Psoas muscle (tissue), 8 donors: ENCODE data around the gene NPHS2. TPM values are rescaled to one million over a fixed set of nuclear protein-coding genes. Genes with fewer than 3 reads are reported as not detected.
A peak's percentile ranks its signal among the peaks of the same experiment; 100 is the strongest.

Experiments used
- ATAC-seq, 4 donors: fragments of 200-7000 bp; cut with Tn5 transposase; one replicate each; pipeline ENCODE4 v1.9.1; 2020; ENCODE audit warnings: moderate library complexity in 3 of 4, mild to moderate bottlenecking in 2 of 4
- DNase-seq, 2 donors: peaks; one replicate each; pipeline ENCODE4 v3.0.0-alpha.2; 2020
- H3K27ac ChIP-seq: fragments of 200-600 bp; one replicate; pipeline ENCODE4 v1.8.0; 2022
- H3K27me3 ChIP-seq, 3 donors: fragments of 200-600 bp in 1 of 3; one replicate each; pipeline versions ENCODE4 v1.6.1 to v1.8.0; 2013 to 2022; ENCODE audit warnings: low read length in 2 of 3, mild to moderate bottlenecking in 2 of 3, moderate library complexity in 1 of 3; ENCODE audit not compliant: insufficient read depth in 3 of 3
- H3K36me3 ChIP-seq, 2 donors: fragments of 200-600 bp in 1 of 2; one replicate each; pipeline versions ENCODE4 v1.6.1 to v1.8.0; 2013 to 2022; ENCODE audit warnings: low read depth in 1 of 2, mild to moderate bottlenecking in 1 of 2, moderate library complexity in 1 of 2; ENCODE audit not compliant: insufficient read depth in 1 of 2
- H3K4me1 ChIP-seq: fragments of 200-600 bp; one replicate; pipeline ENCODE4 v1.8.0; 2022
- H3K4me3 ChIP-seq: fragments of 200-600 bp; one replicate; pipeline ENCODE4 v1.8.0; 2022; ENCODE audit warnings: mild to moderate bottlenecking
- H3K9me3 ChIP-seq: fragments of 200-600 bp; one replicate; pipeline ENCODE4 v1.8.0; 2022
- CTCF ChIP-seq: fragments of 200-600 bp; IDR thresholded peaks from one replicate; pipeline ENCODE4 v1.8.0; 2022; ENCODE audit warnings: antibody characterized with exemption
- WGBS, 3 donors: extraction: QIAGEN DNeasy Blood & Tissue Kit; methylation state at CpG; one replicate each; pipeline versions ENCODE4 v1.1.6 to v1.1.7; 2013; 5-methylcytosine and 5-hydroxymethylcytosine counted together
- intact Hi-C, 2 donors: fragments of 100-400 bp; cut with DNase I; formaldehyde crosslinking; loops; one replicate each; pipeline versions ENCODE4 v1.11.0 to v1.14.2; 2022
- polyA plus RNA-seq, 3 donors: library from polyadenylated mRNA; stranded (reverse); fragments of 200-250 nt; gene quantifications; one replicate each; pipeline ENCODE4 v1.2.3, GENCODE V29; 2013
- total RNA-seq, 4 donors: library from RNA; stranded (reverse); fragmentation: NEBNext Ultra II Directional in 2 of 4; extraction: Animal tissue kit (Norgen Biotek cat#: 25700) in 2 of 4; gene quantifications; one replicate each; pipeline versions ENCODE4 v1.2.1 to v1.2.4, GENCODE V29; 2021 to 2023
- donor health status: healthy with polysubstance abuse.
- donor health status: DM: no; HTN: no; CAD: no; lungs with moderate emphysema.
- donor health status: Bipolar disorder and iron deficiency.
- donor health status: healthy.
- donor health status: DM: yes; HTN: yes; CAD: no.
- donor health status: DM: no; HTN: no; CAD: no.
- donor health status: DM: no; HTN: no; CAD: no.
- donor health status: DM: yes; HTN: yes; CAD: no.

Gene NPHS2
- total and polyA plus RNA-seq, 7 donors, result not detected

DNA sequence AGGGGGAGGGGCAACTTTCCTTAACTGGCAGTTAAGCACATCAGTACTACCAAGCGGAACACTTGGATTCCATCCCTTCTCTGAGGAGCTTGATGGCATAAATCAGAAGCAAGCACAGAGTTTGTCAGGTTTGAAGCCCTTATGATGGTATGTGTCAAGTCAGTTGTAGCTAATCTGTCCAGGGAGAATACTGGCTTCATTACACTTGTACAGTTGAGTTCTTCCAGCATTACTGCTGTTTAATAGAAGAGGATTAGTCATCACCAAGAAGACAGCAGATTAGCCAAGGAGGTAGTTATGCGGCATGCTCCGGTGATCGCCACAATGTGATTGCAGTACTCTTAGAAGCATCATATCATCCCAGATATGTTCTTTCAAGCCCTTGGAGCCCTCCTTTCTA lies 13.8 kb upstream of the NPHS2 start:
- H3K27me3 ChIP-seq, result peaks cover 0 to 48% (median 8%) of the 10 kb centered on the region in 3 donors
- intact Hi-C loops, result no loop called here
- ATAC-seq, result no peak

GRCh38 chr1:179588425-179589024 lies 12.8 kb upstream of the NPHS2 start:
- Histone ChIP-seq H3K4me3 (no peak overlapping the region), H3K9me3 (no peaks in the 10 kb centered on the region), H3K27me3 (peaks cover 0 to 49% (median 8%) of the 10 kb centered on the region in 3 donors), H3K4me1 (no peaks in the 10 kb centered on the region), H3K36me3 (no peaks in the 10 kb centered on the region), H3K27ac (no peak overlapping the region)
- no peak for DNase-seq
- WGBS, 3 donors, result 87 to 90% (median 89%) methylated on average over 18 of the region's 18 CpGs
- ATAC-seq, result no peak
- intact Hi-C loops, result no loop called here
- no peak for TF ChIP-seq CTCF

More for the DNA sequence above, 13.8 kb upstream of the NPHS2 start:
- 90 to 93% (median 90%) methylated on average over 4 of the region's 4 CpGs for WGBS, 3 donors
- H3K9me3 ChIP-seq, result no peaks in the 10 kb centered on the region
- H3K4me3 ChIP-seq, result no peak overlapping the region
- no peak overlapping the region for H3K27ac ChIP-seq
- no peaks in the 10 kb centered on the region for H3K4me1 ChIP-seq
- no peak for TF ChIP-seq CTCF
- no peak for DNase-seq
- H3K36me3 ChIP-seq, result no peaks in the 10 kb centered on the region

- Histone ChIP-seq H3K9me3 (no peaks in the 10 kb centered on the region), H3K4me3 (no peak overlapping the region), H3K27me3 (peaks cover 0 to 46% (median 8%) of the 10 kb centered on the region in 3 donors), H3K4me1 (no peaks in the 10 kb centered on the region), H3K27ac (no peak overlapping the region), H3K36me3 (no peaks in the 10 kb centered on the region)
- WGBS, 3 donors, result 86 to 89% (median 86%) methylated on average over 6 of the region's 6 CpGs
- no peak for DNase-seq
- TF ChIP-seq CTCF, result no peak
- ATAC-seq, result no peak
- intact Hi-C loops, result no loop called here
Measured at GRCh38 chr1:179587336-179587735, 11.6 kb upstream of the NPHS2 start.

DNA sequence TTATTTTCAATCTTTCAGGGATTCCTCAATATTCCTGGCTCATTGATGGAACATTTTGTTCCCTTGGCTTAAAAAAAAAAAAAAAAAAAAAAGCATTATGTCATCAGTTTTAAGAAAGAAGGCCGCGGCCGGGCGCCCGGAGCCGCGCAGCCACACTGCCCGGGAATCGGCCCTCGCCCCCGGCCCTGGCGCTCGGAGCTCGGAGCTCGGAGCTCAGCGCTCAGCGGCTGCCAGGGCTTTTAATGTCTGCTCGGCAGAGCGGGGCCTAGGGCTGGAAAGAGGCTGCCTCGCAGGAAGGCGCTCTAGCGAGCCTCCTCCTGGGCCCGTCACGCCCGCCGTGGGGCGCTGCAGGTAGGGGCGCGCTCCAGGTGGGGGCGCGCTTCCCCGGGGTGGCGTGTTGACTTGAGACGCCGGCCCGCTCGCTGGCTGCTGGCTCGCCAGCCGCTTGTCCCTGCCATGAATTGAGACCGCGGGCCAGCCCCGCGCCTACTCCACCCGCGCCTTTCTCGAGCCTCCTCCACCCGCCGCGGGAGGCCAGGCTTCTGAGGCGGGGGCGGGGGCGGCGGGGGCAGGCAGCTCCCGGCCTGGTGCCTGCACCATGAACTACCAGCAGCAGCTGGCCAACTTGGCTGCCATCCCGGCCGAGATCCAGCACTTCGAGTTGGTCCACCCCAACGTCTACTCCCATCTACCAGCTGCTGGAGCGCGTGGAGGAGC lies 10.5 kb upstream of the NPHS2 start:
- Histone ChIP-seq H3K9me3 (no peaks in the 10 kb centered on the region), H3K4me3 (peak overlapping the region; percentile 45), H3K27ac (no peak overlapping the region), H3K4me1 (no peaks in the 10 kb centered on the region), H3K36me3 (no peaks in the 10 kb centered on the region), H3K27me3 (peaks cover 0 to 36% (median 2%) of the 10 kb centered on the region in 3 donors)
- WGBS, 3 donors, result 2 to 3% (median 2%) methylated on average over 39 to 60 of the region's 60 CpGs
- DNase-seq (peak; percentile 56 to 77), ATAC-seq (peak; percentile 36 to 72 (median 63))
- TF ChIP-seq CTCF, result no peak
- intact Hi-C loops, result no loop called here
